ENCODE data around the gene LRP1. TPM values are rescaled to one million over a fixed set of nuclear protein-coding genes. Genes with fewer than 3 reads are reported as not detected.

LRP1 gene
- total RNA-seq, 1 donor from 2014 or later: 118 TPM

GRCh38 chr12:57171668-57172067 lies 43.4 kb downstream of the LRP1 start:
- peaks cover 0 to 5% (median 0%) of the 10 kb centered on the region in 3 donors for H3K27me3 ChIP-seq (ENCODE audit: control insufficient read depth in 3 of 3, insufficient read depth in 3 of 3, low read length in 3 of 3)
- no peak overlapping the region for H3K4me3 ChIP-seq (ENCODE audit: low read length in 3 of 3)
- H3K27ac ChIP-seq (ENCODE audit: low read depth, low read length): no peak overlapping the region
- no peaks in the 10 kb centered on the region for H3K9me3 ChIP-seq (ENCODE audit: control insufficient read depth in 3 of 3, low read length in 3 of 3)
- H3K4me1 ChIP-seq (ENCODE audit: control insufficient read depth in 3 of 3, insufficient read depth in 3 of 3, low read length in 3 of 3): peaks cover 3 to 7% (median 4%) of the 10 kb centered on the region in 3 donors
- H3K36me3 ChIP-seq (ENCODE audit: control insufficient read depth in 3 of 3, insufficient read depth in 3 of 3, low read length in 3 of 3): peaks cover 21 to 44% (median 21%) of the 10 kb centered on the region in 3 donors
- H3K9ac ChIP-seq (ENCODE audit: low read depth in 1 of 3, low read length in 3 of 3): no peak overlapping the region

- no peak overlapping the region for H3K9ac ChIP-seq (ENCODE audit: low read depth in 1 of 3, low read length in 3 of 3)
- H3K27ac ChIP-seq (ENCODE audit: low read depth, low read length): no peak overlapping the region
- peaks cover 0 to 5% (median 0%) of the 10 kb centered on the region in 3 donors for H3K27me3 ChIP-seq (ENCODE audit: control insufficient read depth in 3 of 3, insufficient read depth in 3 of 3, low read length in 3 of 3)
Observed at GRCh38 chr12:57173089-57173488, 44.8 kb downstream of the LRP1 start.

GRCh38 chr12:57173683-57174082 lies 45.4 kb downstream of the LRP1 start:
- Histone ChIP-seq H3K9me3 (ENCODE audit: control insufficient read depth in 3 of 3, low read length in 3 of 3) (no peaks in the 10 kb centered on the region), H3K36me3 (ENCODE audit: control insufficient read depth in 3 of 3, insufficient read depth in 3 of 3, low read length in 3 of 3) (peaks cover 9 to 43% (median 23%) of the 10 kb centered on the region in 3 donors), H3K27ac (ENCODE audit: low read depth, low read length) (no peak overlapping the region), H3K4me3 (ENCODE audit: low read length in 3 of 3) (no peak overlapping the region), H3K4me1 (ENCODE audit: control insufficient read depth in 3 of 3, insufficient read depth in 3 of 3, low read length in 3 of 3) (peaks cover 3 to 7% (median 4%) of the 10 kb centered on the region in 3 donors), H3K9ac (ENCODE audit: low read depth in 1 of 3, low read length in 3 of 3) (no peak overlapping the region), H3K27me3 (ENCODE audit: control insufficient read depth in 3 of 3, insufficient read depth in 3 of 3, low read length in 3 of 3) (peaks cover 0 to 5% (median 0%) of the 10 kb centered on the region in 3 donors)

More at GRCh38 chr12:57173089-57173488, 44.8 kb downstream of the LRP1 start:
- H3K4me1 ChIP-seq (ENCODE audit: control insufficient read depth in 3 of 3, insufficient read depth in 3 of 3, low read length in 3 of 3): peaks cover 3 to 7% (median 4%) of the 10 kb centered on the region in 3 donors
- H3K9me3 ChIP-seq (ENCODE audit: control insufficient read depth in 3 of 3, low read length in 3 of 3): no peaks in the 10 kb centered on the region
- H3K4me3 ChIP-seq (ENCODE audit: low read length in 3 of 3): no peak overlapping the region
- H3K36me3 ChIP-seq (ENCODE audit: control insufficient read depth in 3 of 3, insufficient read depth in 3 of 3, low read length in 3 of 3): peaks cover 12 to 41% (median 21%) of the 10 kb centered on the region in 3 donors

GRCh38 chr12:57175428-57176138 lies 47.3 kb downstream of the LRP1 start:
- Histone ChIP-seq H3K9ac (ENCODE audit: low read depth in 1 of 3, low read length in 3 of 3) (no peak overlapping the region), H3K4me3 (ENCODE audit: low read length in 3 of 3) (no peak overlapping the region), H3K27me3 (ENCODE audit: control insufficient read depth in 3 of 3, insufficient read depth in 3 of 3, low read length in 3 of 3) (peaks cover 0 to 5% (median 0%) of the 10 kb centered on the region in 3 donors), H3K36me3 (ENCODE audit: control insufficient read depth in 3 of 3, insufficient read depth in 3 of 3, low read length in 3 of 3) (peaks cover 17 to 52% (median 28%) of the 10 kb centered on the region in 3 donors), H3K27ac (ENCODE audit: low read depth, low read length) (no peak overlapping the region), H3K4me1 (ENCODE audit: control insufficient read depth in 3 of 3, insufficient read depth in 3 of 3, low read length in 3 of 3) (peaks cover 3 to 7% (median 4%) of the 10 kb centered on the region in 3 donors), H3K9me3 (ENCODE audit: control insufficient read depth in 3 of 3, low read length in 3 of 3) (no peaks in the 10 kb centered on the region)

- Histone ChIP-seq H3K27me3 (ENCODE audit: control insufficient read depth in 3 of 3, insufficient read depth in 3 of 3, low read length in 3 of 3) (peaks cover 0 to 5% (median 0%) of the 10 kb centered on the region in 3 donors), H3K36me3 (ENCODE audit: control insufficient read depth in 3 of 3, insufficient read depth in 3 of 3, low read length in 3 of 3) (peaks cover 19 to 54% (median 25%) of the 10 kb centered on the region in 3 donors), H3K9me3 (ENCODE audit: control insufficient read depth in 3 of 3, low read length in 3 of 3) (no peaks in the 10 kb centered on the region), H3K27ac (ENCODE audit: low read depth, low read length) (no peak overlapping the region), H3K4me3 (ENCODE audit: low read length in 3 of 3) (no peak overlapping the region), H3K9ac (ENCODE audit: low read depth in 1 of 3, low read length in 3 of 3) (no peak overlapping the region), H3K4me1 (ENCODE audit: control insufficient read depth in 3 of 3, insufficient read depth in 3 of 3, low read length in 3 of 3) (peaks cover 2 to 5% (median 4%) of the 10 kb centered on the region in 3 donors)
Observed at GRCh38 chr12:57176139-57176477, 47.8 kb downstream of the LRP1 start.

GRCh38 chr12:57176846-57177245 lies 48.6 kb downstream of the LRP1 start:
- peaks cover 0 to 4% (median 3%) of the 10 kb centered on the region in 3 donors for H3K4me1 ChIP-seq (ENCODE audit: control insufficient read depth in 3 of 3, insufficient read depth in 3 of 3, low read length in 3 of 3)

GRCh38 chr12:57177354-57177753 lies 49.1 kb downstream of the LRP1 start:
- Histone ChIP-seq H3K9ac (ENCODE audit: low read depth in 1 of 3, low read length in 3 of 3) (no peak overlapping the region), H3K9me3 (ENCODE audit: control insufficient read depth in 3 of 3, low read length in 3 of 3) (no peaks in the 10 kb centered on the region), H3K27me3 (ENCODE audit: control insufficient read depth in 3 of 3, insufficient read depth in 3 of 3, low read length in 3 of 3) (peaks cover 0 to 5% (median 0%) of the 10 kb centered on the region in 3 donors), H3K27ac (ENCODE audit: low read depth, low read length) (no peak overlapping the region), H3K36me3 (ENCODE audit: control insufficient read depth in 3 of 3, insufficient read depth in 3 of 3, low read length in 3 of 3) (peaks cover 19 to 57% (median 26%) of the 10 kb centered on the region in 3 donors), H3K4me1 (ENCODE audit: control insufficient read depth in 3 of 3, insufficient read depth in 3 of 3, low read length in 3 of 3) (peaks cover 0 to 4% (median 3%) of the 10 kb centered on the region in 3 donors), H3K4me3 (ENCODE audit: low read length in 3 of 3) (no peak overlapping the region)

More at GRCh38 chr12:57176846-57177245, 48.6 kb downstream of the LRP1 start:
- Histone ChIP-seq H3K4me3 (ENCODE audit: low read length in 3 of 3) (no peak overlapping the region), H3K9ac (ENCODE audit: low read depth in 1 of 3, low read length in 3 of 3) (no peak overlapping the region), H3K9me3 (ENCODE audit: control insufficient read depth in 3 of 3, low read length in 3 of 3) (no peaks in the 10 kb centered on the region), H3K27me3 (ENCODE audit: control insufficient read depth in 3 of 3, insufficient read depth in 3 of 3, low read length in 3 of 3) (peaks cover 0 to 5% (median 0%) of the 10 kb centered on the region in 3 donors), H3K27ac (ENCODE audit: low read depth, low read length) (no peak overlapping the region), H3K36me3 (ENCODE audit: control insufficient read depth in 3 of 3, insufficient read depth in 3 of 3, low read length in 3 of 3) (peaks cover 19 to 57% (median 26%) of the 10 kb centered on the region in 3 donors)

- Histone ChIP-seq H3K27ac (ENCODE audit: low read depth, low read length) (no peak overlapping the region), H3K27me3 (ENCODE audit: control insufficient read depth in 3 of 3, insufficient read depth in 3 of 3, low read length in 3 of 3) (peaks cover 0 to 5% (median 0%) of the 10 kb centered on the region in 3 donors), H3K4me3 (ENCODE audit: low read length in 3 of 3) (no peak overlapping the region), H3K36me3 (ENCODE audit: control insufficient read depth in 3 of 3, insufficient read depth in 3 of 3, low read length in 3 of 3) (peaks cover 16 to 53% (median 25%) of the 10 kb centered on the region in 3 donors), H3K9me3 (ENCODE audit: control insufficient read depth in 3 of 3, low read length in 3 of 3) (no peaks in the 10 kb centered on the region), H3K9ac (ENCODE audit: low read depth in 1 of 3, low read length in 3 of 3) (no peak overlapping the region), H3K4me1 (ENCODE audit: control insufficient read depth in 3 of 3, insufficient read depth in 3 of 3, low read length in 3 of 3) (peaks cover 0 to 4% (median 3%) of the 10 kb centered on the region in 3 donors)
Observed at GRCh38 chr12:57178213-57178612, 49.9 kb downstream of the LRP1 start.

- H3K27ac ChIP-seq (ENCODE audit: low read depth, low read length): no peak overlapping the region
- peaks cover 0 to 7% (median 4%) of the 10 kb centered on the region in 3 donors for H3K27me3 ChIP-seq (ENCODE audit: control insufficient read depth in 3 of 3, insufficient read depth in 3 of 3, low read length in 3 of 3)
- peaks cover 0 to 4% (median 3%) of the 10 kb centered on the region in 3 donors for H3K4me1 ChIP-seq (ENCODE audit: control insufficient read depth in 3 of 3, insufficient read depth in 3 of 3, low read length in 3 of 3)
- peaks cover 17 to 55% (median 31%) of the 10 kb centered on the region in 3 donors for H3K36me3 ChIP-seq (ENCODE audit: control insufficient read depth in 3 of 3, insufficient read depth in 3 of 3, low read length in 3 of 3)
- no peak overlapping the region for H3K4me3 ChIP-seq (ENCODE audit: low read length in 3 of 3)
- H3K9me3 ChIP-seq (ENCODE audit: control insufficient read depth in 3 of 3, low read length in 3 of 3): no peaks in the 10 kb centered on the region
- H3K9ac ChIP-seq (ENCODE audit: low read depth in 1 of 3, low read length in 3 of 3): no peak overlapping the region
Observed at GRCh38 chr12:57179331-57180086, 51.2 kb downstream of the LRP1 start.

Data from skeletal muscle tissue (tissue), 4 donors.